Left renal cortex interstitium (tissue), 4 donors: ENCODE data around the gene COL16A1. TPM values are rescaled to one million over a fixed set of nuclear protein-coding genes. Genes with fewer than 3 reads are reported as not detected.

ENCODE experiments used
- DNase-seq, 4 donors: peaks; one replicate each; pipeline ENCODE4 v3.0.0-alpha.2; 2013; ENCODE audit warnings: low read depth in 4 of 4, low spot score in 2 of 4, missing footprints in 1 of 4
- polyA plus RNA-seq, 4 donors: library from polyadenylated mRNA; unstranded; fragments of 120-200 nt; gene quantifications; one replicate each; pipeline ENCODE4 v1.2.1, GENCODE V29; 2013; ENCODE audit not compliant: insufficient read length in 4 of 4

COL16A1 gene
- polyA plus RNA-seq, 4 donors = 42.2 to 70.7 (median 53.5) TPM

DNA sequence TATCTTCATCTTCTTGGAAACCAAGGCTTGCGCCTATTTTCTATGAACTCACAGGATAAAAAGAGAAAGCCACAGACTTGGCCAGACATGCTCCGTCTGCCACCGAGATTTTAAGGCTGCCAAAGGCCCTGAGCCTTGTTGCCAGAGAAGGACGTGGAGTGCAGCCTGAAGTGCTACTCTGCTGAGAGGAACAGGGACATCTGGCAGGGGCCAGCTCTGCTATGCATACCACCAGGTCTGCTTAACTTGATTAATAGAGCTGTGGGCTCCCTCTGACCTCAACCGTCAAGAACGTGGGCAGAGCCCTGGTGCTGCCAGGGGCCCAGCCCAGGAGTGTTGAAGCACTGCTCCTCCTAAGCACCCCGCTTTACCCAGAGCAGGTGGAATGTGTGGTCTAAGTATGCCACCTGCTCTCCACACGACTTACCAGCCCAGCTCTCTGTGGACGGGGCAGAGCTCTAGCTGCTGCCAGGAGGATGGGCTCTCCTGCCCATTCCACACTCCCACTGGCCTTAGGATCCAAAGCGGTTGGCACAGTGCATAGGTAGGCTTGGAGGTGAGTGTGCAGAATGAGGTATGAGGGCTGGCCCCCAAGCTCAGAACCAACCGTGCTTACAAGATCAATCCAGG lies 75.8 kb downstream of the COL16A1 start:
- no peak for DNase-seq

DNA sequence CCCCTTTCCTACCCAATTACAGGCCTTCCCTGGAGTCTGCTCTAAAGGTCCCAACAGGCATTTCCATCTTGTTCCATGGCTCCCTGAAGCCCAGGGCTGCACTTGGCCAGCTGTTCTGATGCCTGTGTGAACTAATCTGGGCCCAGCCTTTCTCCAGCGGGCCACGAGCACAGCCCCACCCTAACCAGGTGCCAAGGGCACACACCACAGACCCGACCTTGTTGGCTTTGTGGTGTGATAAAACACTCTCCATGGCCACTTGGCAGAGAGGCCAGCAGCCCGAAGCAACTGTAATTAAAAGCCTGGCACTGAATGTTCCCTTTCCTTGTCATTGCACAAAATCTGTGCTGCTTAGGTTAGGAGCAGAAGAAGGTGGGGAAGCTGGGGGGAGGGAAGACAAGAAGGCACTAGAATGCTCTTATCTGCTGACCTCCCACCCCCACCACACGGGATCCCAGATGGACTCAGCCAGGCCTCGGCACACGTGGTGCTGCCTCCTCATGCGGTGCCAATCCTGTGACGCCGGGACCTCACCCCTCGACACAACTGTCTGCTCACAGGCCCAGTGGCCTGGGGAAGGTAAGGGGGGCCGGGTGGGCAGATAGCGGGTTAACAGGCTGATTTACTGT lies 76.4 kb downstream of the COL16A1 start:
- DNase-seq = no peak

DNA sequence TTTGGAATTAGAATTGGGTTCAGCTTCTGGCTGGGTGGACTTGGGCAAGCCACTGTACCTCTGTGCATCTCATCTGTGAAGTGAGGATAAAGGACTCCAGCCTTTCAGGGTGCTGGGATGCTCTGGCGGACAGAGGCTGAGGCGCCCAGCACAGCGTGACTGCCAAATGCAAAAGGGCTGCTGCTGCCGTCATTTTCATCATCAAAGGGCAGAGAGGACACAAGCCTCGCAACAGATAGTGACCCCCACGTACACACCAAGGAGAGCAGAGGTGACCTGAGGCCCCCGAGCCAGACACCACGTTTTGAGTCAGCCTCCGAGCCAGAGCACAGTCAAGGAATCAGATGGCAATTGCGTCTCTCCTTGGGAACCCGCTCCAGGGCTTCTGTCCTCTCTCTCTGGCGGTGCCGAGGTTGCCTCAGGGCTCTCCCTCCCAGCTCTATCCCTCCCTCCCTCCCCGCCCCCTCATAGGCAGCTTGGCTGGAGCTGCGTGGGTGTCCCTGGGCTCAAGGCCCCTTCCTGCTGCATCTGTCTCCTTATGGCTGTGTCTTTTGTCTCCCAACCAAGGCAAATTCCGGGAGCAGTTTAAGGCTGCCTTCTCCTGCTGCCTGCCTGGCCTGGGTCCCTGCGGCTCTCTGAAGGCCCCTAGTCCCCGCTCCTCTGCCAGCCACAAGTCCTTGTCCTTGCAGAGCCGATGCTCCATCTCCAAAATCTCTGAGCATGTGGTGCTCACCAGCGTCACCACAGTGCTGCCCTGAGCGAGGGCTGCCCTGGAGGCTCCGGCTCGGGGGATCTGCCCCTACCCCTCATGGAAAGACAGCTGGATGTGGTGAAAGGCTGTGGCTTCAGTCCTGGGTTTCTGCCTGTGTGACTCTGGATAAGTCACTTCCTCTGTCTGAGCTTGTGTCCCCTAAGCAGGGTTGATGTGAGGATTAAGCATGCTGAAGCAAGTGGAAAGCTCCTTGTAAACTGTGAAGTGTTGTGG lies 77.3 kb downstream of the COL16A1 start:
- no peak for DNase-seq

DNA sequence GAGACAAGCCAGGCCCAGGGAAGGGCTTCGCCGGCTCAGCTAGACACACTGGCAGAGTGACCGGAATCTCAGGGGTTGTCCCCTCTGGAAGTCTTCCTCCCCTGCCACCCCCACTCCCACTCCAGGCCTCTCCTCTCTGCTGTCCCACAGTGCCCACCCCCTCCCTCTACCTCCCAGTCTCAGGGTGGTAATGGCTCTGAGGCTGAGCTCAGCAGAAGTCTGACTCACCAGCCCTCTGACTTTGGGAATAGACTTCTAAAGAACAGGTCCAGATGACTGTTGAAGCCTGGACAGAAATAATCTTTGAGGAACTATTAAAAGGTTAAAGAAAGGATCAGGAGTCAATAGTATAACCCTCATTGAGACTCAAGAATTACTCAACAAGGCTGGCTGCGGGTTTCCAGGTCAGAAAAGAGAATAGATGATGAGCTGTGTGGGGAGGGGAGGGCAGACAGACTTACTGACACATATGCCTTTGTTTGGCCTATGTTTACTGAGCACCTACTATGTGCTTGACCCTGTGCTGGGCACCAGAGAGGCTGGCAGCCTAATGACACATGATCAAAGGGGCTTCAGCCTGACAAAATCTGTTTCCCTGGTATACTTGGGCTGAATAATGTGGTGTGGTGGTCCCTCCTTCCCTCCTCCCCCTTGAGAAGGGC lies 78.1 kb downstream of the COL16A1 start:
- no peak for DNase-seq

DNA sequence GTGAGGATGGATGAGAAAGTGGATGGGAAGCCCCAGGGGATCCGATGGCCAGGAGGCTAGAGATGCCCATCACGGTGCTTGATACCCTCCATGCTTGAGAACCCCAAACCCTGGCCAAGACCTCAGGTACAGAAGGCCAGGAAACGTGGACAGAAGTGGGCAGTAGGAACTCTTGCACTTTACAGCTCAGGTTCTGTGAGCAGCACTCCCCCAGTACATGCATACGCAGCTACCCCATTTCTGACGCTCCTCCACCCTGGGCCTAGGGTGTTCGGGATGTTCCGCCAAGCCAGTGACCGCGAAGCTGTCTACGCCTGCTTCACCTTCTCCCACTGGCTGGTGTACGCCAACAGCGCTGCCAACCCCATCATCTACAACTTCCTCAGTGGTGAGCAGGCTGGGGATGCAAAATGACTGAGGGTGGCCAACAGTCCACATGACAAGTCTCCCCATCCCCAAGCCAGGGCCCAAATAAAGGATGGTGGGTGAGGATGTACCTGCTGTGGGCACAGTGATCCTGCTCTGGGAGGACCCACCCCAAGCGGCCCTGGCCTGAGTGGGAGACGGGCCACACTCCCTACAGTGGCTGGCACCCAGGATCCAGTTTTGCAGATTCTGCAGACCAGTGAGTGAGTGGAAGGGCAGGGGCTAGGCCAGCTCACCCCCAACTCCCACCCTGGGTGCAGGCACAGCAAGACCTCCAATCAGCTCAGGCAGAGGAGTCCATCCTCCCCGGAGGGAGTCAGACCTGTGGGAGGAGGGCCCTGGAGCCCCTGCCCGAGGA lies 78.9 kb downstream of the COL16A1 start:
- DNase-seq = no peak

DNA sequence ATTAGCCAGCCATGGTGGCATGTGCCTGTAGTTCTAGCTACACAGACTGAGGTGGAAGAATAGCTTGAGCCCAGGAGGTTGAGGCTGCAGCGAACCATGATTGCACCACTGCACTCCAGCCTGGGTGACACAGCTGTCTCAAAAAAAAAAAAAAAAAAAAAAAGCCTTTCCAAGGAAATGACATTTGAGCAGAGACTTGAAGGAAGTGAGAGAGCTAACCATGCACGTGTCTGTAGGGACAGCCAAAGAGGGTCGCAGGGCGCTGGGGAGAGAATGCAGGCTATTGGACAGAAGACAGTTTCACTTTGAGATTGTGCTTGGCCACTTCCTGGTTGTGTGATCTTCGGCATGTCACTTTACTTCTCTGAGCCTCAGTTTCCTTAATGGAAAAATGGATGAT lies 79.5 kb downstream of the COL16A1 start:
- DNase-seq = no peak

DNA sequence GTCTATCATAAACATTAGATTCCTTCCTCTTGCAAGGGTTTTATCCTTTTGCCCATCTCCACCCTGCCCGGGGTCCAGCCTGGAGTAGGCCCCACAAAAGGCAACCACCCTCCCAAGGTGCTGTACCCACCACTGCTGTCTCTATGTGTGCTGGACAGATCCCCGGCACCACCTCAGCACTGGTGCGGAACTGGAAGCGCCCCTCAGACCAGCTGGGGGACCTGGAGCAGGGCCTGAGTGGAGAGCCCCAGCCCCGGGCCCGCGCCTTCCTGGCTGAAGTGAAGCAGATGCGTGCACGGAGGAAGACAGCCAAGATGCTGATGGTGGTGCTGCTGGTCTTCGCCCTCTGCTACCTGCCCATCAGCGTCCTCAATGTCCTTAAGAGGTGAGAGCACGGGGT lies 80.5 kb downstream of the COL16A1 start:
- DNase-seq = no peak

DNA sequence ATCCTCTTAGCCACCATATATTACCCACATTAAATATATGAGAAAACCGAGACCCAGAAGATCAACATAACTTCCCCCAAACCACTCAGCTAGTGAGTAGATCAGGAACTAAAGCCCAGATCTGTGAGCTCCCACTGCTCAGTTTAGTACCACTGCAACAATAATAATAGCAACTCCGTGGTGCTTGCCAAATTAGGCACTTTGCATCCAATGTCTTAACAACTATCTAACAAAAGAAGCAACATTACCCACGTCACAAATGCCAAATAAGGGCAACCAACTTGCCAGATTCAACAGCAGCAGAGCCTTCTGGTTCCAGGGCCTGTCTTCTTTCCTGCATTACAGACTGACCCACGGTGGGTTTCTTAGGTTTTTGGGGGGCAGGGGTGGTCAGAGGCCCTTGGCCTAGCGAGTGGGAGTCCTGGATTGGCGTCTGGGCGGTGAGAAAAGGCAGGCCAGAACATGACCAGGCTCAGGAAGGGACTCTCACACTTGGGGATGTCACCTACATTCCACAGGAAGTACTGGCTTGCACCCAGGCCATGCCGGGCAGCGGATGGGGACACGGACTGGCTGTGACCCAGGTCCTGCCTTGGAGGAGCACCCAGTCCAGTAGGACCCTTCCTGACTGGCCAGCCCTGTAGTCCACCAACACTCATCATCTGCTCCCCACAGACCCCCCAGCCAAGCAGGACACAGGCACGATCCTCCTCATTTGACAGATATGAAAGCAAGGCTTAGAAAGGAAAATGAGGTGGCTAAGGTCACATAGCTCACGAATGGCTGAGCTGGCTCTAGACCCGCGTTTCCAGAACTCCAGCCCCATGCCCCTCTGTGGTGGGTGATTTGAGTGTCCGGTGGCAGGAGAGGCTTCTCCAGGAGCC lies 81.7 kb downstream of the COL16A1 start:
- no peak for DNase-seq

DNA sequence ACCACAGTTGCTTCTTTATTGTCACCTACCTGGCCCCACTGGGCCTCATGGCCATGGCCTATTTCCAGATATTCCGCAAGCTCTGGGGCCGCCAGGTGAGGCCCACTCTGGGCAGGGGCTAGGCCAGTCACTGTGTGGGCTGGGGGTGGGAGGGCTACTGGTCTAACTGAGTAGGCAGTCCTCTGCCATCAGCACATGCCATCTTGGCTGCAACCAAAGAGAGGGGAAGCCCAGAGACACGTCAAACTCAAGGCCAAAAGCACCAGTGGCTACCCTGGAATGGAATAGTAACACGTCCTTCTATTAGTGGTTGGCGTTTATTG lies 82.4 kb downstream of the COL16A1 start:
- DNase-seq = no peak

DNA sequence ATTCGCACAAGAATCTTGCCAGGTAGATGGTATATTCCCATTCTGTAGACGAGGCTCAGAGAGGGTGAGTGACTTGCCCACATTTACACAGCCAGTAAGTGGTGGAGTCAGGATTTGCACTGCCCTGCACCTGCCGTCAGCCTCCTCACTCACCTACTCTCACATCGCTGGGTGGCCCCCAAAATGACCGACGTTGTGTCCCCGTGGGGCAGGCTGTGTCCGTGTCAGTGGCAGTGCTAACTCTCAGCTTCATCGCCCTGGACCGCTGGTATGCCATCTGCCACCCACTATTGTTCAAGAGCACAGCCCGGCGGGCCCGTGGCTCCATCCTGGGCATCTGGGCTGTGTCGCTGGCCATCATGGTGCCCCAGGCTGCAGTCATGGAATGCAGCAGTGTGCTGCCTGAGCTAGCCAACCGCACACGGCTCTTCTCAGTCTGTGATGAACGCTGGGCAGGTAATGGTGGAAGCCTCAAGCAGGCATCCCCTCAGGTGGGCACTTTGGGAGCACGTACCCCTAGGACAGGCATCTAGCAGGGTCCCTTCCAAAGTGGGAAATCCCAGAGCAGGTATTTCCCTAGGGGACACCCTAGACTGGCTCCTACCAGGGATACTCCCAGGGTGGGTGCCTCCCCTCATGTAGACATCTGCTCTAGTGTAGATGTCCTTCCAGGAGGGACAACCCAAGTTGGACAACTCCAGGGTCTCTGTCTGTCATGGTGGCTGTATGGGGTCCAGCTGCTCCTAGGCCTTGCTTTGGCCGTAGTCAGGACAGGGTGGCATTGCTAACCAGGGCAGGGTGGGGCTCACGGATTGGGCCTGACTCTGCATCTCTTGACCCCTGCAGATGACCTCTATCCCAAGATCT lies 83.0 kb downstream of the COL16A1 start:
- DNase-seq = no peak

DNA sequence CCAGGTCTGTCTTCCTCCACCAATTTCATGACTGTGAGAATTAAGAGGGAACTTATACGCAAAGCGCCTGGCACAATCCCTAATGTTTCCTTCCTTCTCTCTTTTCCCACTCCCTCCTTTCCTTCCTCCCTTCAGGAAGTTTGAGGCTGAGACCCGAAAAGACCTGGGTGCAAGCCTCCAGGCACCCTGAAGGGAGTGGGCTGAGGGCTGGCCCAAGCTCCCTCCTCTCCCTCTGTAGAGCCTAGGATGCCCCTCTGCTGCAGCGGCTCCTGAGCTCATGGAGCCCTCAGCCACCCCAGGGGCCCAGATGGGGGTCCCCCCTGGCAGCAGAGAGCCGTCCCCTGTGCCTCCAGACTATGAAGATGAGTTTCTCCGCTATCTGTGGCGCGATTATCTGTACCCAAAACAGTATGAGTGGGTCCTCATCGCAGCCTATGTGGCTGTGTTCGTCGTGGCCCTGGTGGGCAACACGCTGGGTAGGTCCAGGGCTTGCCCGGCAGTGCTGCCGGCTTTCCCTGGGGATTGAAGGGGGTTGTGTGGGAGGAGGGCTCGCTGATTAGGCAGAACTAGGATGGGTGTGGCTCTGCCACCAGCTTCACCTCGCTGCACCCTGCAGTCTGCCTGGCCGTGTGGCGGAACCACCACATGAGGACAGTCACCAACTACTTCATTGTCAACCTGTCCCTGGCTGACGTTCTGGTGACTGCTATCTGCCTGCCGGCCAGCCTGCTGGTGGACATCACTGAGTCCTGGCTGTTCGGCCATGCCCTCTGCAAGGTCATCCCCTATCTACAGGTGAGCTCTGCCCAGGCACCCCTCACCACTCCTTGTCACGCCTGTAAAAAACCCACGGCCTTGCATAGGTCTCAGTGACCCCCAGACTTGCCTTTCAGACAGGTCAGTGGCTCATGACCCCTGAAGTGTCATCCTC lies 84.6 kb downstream of the COL16A1 start:
- no peak for DNase-seq

DNA sequence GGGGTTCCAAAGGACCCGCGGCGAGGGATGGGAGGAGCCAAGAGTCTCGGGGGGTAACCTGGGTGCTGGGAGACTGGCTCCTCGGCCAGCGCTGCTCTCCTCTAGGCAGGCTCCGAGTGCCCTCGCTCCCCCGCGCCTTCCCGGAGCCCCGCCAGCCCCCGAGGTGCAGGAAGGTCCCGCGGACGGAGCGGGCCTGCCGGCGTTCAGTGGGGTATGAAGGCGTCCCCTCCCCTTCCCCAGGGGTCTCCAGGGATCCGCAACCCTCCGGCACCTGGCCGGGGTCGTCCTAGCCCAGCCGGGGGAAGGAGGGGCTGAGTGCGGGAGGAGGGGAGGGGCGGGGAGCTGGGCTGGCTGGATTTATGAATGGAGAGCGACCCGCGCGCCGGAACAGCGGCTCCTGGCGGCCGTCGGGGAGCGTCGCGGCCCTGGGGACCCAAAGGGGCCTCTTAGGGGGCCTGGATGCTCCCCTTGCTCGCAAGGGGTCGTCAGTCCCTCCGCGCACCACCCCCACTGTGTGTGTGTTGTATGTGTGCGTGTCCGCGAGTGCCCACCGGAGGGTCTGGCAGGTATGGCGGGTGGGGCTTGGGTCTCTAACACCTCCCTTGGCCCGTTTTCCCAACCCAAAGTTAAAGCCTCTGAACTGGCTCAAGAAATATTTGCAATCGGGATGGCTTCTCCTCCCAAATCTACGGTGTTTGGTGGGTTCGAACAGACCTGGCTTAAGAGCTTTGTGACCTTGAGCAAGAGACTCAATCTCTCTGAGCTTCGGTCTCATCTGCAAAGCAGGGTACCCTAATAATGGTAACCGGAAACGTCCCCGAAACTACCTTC lies 85.7 kb downstream of the COL16A1 start:
- peak in 2 of 4 donors; percentile 51 to 54 for DNase-seq

DNA sequence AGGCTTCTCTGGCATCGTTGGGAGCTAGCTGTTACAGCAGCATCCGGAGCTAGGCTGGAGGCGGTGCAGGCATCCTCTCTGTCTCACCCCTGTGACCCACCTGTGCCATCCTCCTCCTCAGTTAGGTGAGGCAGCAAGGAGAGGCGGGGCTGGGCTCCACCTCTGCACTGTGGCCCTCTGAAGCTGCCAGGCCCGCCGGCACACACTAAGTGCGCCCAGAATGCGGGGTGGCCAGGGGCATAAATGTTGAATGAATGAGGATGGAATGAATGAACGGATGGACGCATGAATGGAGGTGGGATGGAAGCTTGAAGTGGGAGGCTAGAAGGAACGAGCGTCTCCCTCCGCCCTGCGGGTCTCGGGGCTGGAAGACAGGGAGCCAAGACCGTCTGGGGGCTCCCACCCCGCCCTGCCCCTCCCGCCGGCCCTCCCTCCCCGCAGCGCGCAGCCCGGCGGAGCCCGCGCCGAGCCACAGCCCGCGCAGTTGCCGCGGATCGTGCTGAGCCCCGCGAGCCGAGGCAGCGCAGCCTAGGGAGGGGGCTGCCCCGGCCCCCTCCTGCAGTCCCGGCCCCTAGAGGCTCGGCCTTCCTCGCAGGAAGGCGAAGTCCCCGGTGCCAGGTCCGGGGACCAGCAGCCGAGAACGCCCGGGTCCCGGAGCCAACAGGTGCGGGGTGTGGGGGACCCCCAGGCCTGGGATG lies 86.5 kb downstream of the COL16A1 start, which contains the start of gene HCRTR1:
TSS of gene HCRTR1 (plus strand) at position 472 of the 698 bp plus-strand sequence. CDS start 1,504 bp downstream, outside the sequence.
- DNase-seq = no peak

DNA sequence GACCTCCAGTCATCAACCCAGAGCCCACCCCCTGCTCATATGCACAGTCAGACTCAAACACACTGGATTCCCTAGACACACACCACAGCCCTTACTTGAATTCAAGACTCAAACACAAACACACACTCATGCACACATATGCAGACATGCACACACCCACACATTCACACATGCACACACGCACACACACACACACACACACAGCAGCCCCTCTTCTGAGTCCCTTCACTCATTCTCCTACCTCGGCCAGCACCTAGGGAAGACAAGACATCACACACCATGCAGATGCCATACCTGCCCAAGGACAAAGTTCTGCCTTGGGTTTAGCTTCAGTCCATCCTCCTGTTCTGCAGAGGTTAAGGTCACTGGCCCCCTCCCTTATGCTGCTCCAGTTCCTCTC lies 87.9 kb downstream of the COL16A1 start:
- DNase-seq = no peak

DNA sequence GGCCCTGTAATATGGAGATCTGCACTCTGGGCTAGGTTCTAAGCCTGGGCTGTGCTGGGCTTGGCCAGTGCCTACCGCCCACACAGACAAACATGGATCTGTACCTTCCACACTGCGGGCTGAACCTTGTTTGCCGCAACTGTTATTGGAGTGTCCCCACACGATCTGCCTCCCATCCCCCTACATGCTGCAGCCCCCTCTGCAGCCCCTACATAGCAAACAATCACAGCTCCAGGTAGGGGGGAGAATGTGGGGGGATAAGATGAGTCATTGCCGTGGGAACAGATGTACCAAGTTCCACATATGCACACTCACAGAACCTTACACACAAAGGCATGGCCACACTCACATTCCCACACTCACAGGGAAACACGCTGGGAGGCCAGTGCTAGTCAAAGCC lies 88.4 kb downstream of the COL16A1 start:
- no peak for DNase-seq
